IPS DF 6.9 (cell line): ENCODE measurements around the gene GRP.

Experiments used
- DNase-seq: peaks from one replicate; pipeline ENCODE4 v3.0.0-alpha.2; 2013; ENCODE audit warnings: low read depth, low spot score
- H3K27ac ChIP-seq: one replicate; pipeline ENCODE4 v1.5.1; 2013; ENCODE audit warnings: low read length, control low read depth
- H3K27me3 ChIP-seq: 2 replicates; pipeline ENCODE4 v1.6.1; 2013; ENCODE audit warnings: mild to moderate bottlenecking, low read length; ENCODE audit not compliant: control insufficient read depth, insufficient read depth
- H3K36me3 ChIP-seq: 2 replicates; pipeline ENCODE4 v1.6.1; 2013; ENCODE audit warnings: low read length; ENCODE audit not compliant: control insufficient read depth, insufficient read depth
- H3K4me1 ChIP-seq: 2 replicates; pipeline ENCODE4 v1.6.1; 2013; ENCODE audit warnings: low read length; ENCODE audit not compliant: control insufficient read depth, insufficient read depth
- H3K4me3 ChIP-seq: 2 replicates; pipeline ENCODE4 v1.5.1; 2013; ENCODE audit warnings: mild to moderate bottlenecking, low read length
- H3K9me3 ChIP-seq: 2 replicates; pipeline ENCODE4 v1.6.1; 2013; ENCODE audit warnings: low read length, inconsistent platforms; ENCODE audit not compliant: control insufficient read depth, insufficient read depth
- WGBS: extraction: QIAGEN DNeasy Blood & Tissue Kit; methylation state at CpG from one replicate; pipeline ENCODE4 v1.1.7; 2013; ENCODE audit warnings: mixed read lengths, missing lambda C conversion rate; ENCODE audit not compliant: insufficient read length, insufficient coverage; 5-methylcytosine and 5-hydroxymethylcytosine counted together

GRP gene

DNA sequence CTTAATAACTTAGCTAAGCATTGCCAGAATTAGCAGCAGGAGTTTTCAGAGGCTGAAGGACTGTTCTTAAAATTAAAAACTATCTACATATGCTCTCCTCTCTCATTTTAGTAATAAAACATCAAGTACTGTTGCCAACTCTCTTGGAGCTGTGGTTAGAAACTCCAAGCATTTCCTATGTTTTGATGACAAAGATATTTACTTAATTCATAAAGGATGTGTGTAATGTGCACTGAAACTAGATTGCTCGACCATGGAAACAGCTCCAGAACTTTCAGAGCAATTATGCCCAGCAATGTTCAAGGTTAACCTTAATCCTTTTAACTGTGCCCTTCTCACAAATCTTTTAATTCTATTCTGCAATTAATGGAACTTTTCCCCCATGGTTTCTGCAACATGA is 8.4 kb downstream of the GRP start:
- Histone ChIP-seq H3K9me3 (no peaks in the 10 kb centered on the region), H3K4me3 (no peak overlapping the region), H3K27me3 (peaks cover 4% of the 10 kb centered on the region; the same call in 1 of the 2 replicates), H3K27ac (no peak overlapping the region), H3K4me1 (no peaks in the 10 kb centered on the region), H3K36me3 (no peaks in the 10 kb centered on the region)
- no CpG with 5 or more reads among the region's 1 CpG for WGBS
- no peak for DNase-seq

DNA sequence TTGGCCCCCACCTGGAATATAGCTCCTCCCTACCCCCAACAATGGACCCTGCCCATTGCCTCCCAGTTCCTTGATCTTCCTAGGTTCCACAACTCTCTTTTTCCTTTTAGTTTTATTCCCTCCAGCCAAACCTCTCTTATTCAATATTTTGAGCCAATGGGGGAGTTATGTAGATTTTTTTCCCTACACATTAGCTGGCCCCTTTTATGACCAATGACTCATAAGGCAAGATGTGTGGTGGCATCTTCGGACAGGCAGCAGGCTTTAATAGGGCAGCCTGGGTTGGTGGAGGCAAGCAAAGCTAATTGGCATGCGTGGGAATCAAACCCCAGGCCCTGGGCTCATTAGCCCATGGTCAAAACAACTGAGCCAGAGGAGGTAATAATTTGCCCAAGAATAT is 9.2 kb downstream of the GRP start:
- DNase-seq: no peak
- H3K4me1 ChIP-seq: no peaks in the 10 kb centered on the region
- H3K36me3 ChIP-seq: no peaks in the 10 kb centered on the region
- WGBS: no CpG with 5 or more reads among the region's 2 CpGs
- H3K9me3 ChIP-seq: no peaks in the 10 kb centered on the region
- no peak overlapping the region for H3K27ac ChIP-seq
- H3K27me3 ChIP-seq: no peaks in the 10 kb centered on the region; the same call in 1 of the 2 replicates
- no peak overlapping the region for H3K4me3 ChIP-seq

- H3K36me3 ChIP-seq: no peaks in the 10 kb centered on the region
- H3K27ac ChIP-seq: no peak overlapping the region
- WGBS: no CpG with 5 or more reads among the region's 6 CpGs
- H3K4me3 ChIP-seq: no peak overlapping the region
- no peaks in the 10 kb centered on the region for H3K4me1 ChIP-seq
- DNase-seq: no peak
- no peaks in the 10 kb centered on the region for H3K9me3 ChIP-seq
- no peaks in the 10 kb centered on the region; the same call in 1 of the 2 replicates for H3K27me3 ChIP-seq
Observed at GRCh38 chr18:59229701-59230443, 9.9 kb downstream of the GRP start.

- Histone ChIP-seq H3K36me3 (no peaks in the 10 kb centered on the region), H3K27me3 (no peaks in the 10 kb centered on the region), H3K9me3 (no peaks in the 10 kb centered on the region), H3K4me1 (no peaks in the 10 kb centered on the region), H3K27ac (no peak overlapping the region), H3K4me3 (no peak overlapping the region)
- no CpG with 5 or more reads among the region's 5 CpGs for WGBS
- DNase-seq: no peak
Observed at GRCh38 chr18:59231114-59231513, 11.2 kb downstream of the GRP start.

- no peaks in the 10 kb centered on the region for H3K36me3 ChIP-seq
- no peaks in the 10 kb centered on the region for H3K27me3 ChIP-seq
- no CpG with 5 or more reads among the region's 2 CpGs for WGBS
- H3K9me3 ChIP-seq: no peaks in the 10 kb centered on the region
- no peak overlapping the region for H3K27ac ChIP-seq
- no peak overlapping the region for H3K4me3 ChIP-seq
- no peaks in the 10 kb centered on the region for H3K4me1 ChIP-seq
- no peak for DNase-seq
Observed at GRCh38 chr18:59231877-59232276, 11.9 kb downstream of the GRP start.

DNA sequence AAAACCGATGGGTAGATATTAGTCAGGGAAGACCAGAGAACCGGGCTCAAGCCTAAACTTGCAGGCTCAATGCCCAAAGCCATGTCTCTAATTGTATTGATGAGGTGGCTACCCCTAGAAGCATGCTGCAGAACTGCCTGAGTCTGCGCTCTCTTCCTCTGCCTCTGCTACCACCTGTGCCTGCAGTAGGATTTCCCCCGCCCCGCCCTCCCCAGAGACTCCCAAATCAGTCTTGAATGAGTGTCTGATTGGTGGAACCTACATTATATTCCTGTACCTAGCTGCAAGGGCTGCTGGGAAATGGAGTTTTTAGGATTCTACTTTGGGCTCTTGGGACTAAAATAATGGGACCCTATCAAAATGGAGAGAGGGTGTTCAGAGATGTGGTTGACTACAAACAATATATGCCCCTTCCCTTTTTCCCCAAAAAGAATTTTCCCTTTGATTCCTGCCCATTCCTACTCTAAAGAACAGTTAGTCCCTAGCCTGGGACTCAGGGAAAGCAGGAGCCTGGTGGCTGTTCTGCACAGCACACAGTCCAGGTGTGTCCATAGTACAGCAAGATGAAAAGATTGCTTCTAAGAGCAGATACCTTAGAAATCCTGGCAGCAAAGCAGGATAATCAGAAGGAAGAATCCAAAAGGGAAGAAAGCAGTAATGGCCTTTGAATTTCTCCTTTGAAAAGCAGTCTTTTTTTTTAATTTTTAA is 12.5 kb downstream of the GRP start:
- Histone ChIP-seq H3K27ac (no peak overlapping the region), H3K9me3 (no peaks in the 10 kb centered on the region), H3K4me1 (no peaks in the 10 kb centered on the region), H3K27me3 (no peaks in the 10 kb centered on the region), H3K36me3 (no peaks in the 10 kb centered on the region), H3K4me3 (no peak overlapping the region)
- DNase-seq: no peak
- no CpG with 5 or more reads among the region's 5 CpGs for WGBS

DNA sequence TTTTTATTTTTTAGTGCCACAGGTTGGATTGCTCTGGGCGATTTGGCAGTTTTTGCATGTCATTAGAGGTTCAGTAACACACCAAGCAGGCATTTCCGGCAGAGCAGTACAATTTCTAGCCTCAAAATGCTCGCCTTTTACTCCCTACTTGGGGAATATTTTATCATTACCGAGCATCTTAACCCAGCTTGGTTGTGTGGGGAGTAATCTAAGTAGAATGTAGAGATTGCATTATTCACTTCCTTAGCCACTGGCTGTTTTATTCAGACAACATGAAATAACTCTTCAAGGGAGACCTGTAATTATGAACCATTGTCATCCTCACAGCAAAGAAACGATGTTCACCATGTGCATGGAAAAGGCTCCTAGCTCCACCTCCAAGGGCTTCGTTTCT is 13.1 kb downstream of the GRP start:
- no peak overlapping the region for H3K4me3 ChIP-seq
- H3K9me3 ChIP-seq: no peaks in the 10 kb centered on the region
- DNase-seq: no peak
- no peak overlapping the region for H3K27ac ChIP-seq
- H3K27me3 ChIP-seq: no peaks in the 10 kb centered on the region
- H3K4me1 ChIP-seq: no peaks in the 10 kb centered on the region
- WGBS: no CpG with 5 or more reads among the region's 6 CpGs
- no peaks in the 10 kb centered on the region for H3K36me3 ChIP-seq

DNA sequence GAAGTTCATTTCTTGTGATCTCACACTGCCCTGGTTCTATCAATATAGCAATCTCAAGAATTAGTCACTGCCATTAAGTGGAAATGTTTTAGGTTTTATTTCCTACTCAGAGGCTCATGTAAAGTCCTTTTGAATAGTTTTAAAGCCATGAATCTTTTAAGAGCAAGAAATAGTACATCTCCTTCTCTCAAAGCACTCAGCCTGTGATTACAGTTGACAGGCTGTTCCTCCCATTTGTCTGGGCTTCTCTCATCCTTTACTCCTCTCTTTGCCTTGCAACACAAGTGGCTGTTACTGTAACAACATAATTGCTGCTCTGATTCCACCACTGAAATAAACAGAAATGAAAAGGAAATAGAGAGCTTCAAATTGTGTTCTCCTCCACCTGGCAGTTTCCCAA is 18.4 kb downstream of the GRP start:
- Histone ChIP-seq H3K27ac (no peak overlapping the region), H3K36me3 (no peaks in the 10 kb centered on the region), H3K4me3 (no peak overlapping the region), H3K4me1 (no peaks in the 10 kb centered on the region), H3K9me3 (no peaks in the 10 kb centered on the region), H3K27me3 (no peaks in the 10 kb centered on the region)
- no peak for DNase-seq

GRCh38 chr18:59239642-59240041 is 19.7 kb downstream of the GRP start:
- H3K4me3 ChIP-seq: no peak overlapping the region
- H3K36me3 ChIP-seq: no peaks in the 10 kb centered on the region
- no peaks in the 10 kb centered on the region for H3K9me3 ChIP-seq
- no peak overlapping the region for H3K27ac ChIP-seq
- H3K4me1 ChIP-seq: no peaks in the 10 kb centered on the region
- no peak for DNase-seq
- WGBS: no CpG with 5 or more reads among the region's 4 CpGs
- no peaks in the 10 kb centered on the region for H3K27me3 ChIP-seq

DNA sequence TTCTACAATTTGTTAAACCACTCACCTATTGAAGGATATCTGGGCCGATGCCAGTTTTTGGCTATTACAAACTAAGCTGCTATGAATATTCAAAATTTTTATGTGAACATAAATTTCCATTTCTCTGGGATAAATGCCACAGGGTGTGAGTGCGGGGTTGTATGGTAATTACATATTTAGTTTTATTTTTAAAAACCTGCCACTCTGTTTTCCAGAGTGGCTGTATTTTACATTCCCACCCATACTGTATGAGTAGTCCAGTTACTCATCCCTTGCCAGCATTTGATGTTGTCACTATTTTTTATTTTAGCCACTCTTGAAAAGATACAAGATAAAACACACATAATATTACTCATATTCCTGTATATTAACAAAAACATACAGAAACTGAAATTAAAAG is 22.9 kb downstream of the GRP start:
- H3K36me3 ChIP-seq: no peaks in the 10 kb centered on the region
- no peaks in the 10 kb centered on the region for H3K9me3 ChIP-seq
- DNase-seq: no peak
- no peak overlapping the region for H3K4me3 ChIP-seq
- no peaks in the 10 kb centered on the region for H3K4me1 ChIP-seq
- no peak overlapping the region for H3K27ac ChIP-seq
- no peaks in the 10 kb centered on the region for H3K27me3 ChIP-seq
- no CpG with 5 or more reads among the region's 2 CpGs for WGBS

DNA sequence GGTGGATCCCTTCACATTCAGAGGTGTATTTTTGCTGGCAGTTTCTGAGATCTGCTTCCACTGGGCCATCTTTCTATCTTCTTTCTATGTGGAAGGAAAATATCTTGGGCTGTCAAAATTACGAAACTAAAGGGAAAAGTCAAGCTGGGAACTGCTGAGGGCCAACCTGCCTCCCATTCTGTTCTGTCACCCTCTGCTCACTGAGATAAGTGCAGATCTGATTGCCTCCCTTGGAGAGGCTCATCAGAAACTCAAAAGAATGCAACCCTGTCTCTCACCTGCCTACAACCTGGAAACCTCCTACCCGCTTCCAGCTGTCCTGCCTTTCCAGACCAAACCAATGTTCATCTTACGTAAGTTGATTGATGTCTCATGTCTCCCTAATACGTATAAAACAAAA is 26.8 kb downstream of the GRP start:
- no CpG with 5 or more reads among the region's 4 CpGs for WGBS
- Histone ChIP-seq H3K27me3 (no peaks in the 10 kb centered on the region; the same call in 1 of the 2 replicates), H3K36me3 (no peaks in the 10 kb centered on the region), H3K27ac (no peak overlapping the region), H3K9me3 (no peaks in the 10 kb centered on the region), H3K4me1 (no peaks in the 10 kb centered on the region), H3K4me3 (no peak overlapping the region)
- DNase-seq: no peak
